NCI-H1417 (cell line): Measurements from ENCODE around the gene DGLUCY.
A peak's percentile ranks its signal among the peaks of the same experiment; 100 is the strongest.
"Not testable (repeated sequence)": the region's sequence is repeated elsewhere in the genome, so short reads cannot be mapped to it uniquely, and the experiment has no call there.

Experiments
- DNase-seq, 3 experiments: peaks; one replicate each; lab custom pipeline; 2025; lab: John Stamatoyannopoulos, UW

Gene DGLUCY

DNA sequence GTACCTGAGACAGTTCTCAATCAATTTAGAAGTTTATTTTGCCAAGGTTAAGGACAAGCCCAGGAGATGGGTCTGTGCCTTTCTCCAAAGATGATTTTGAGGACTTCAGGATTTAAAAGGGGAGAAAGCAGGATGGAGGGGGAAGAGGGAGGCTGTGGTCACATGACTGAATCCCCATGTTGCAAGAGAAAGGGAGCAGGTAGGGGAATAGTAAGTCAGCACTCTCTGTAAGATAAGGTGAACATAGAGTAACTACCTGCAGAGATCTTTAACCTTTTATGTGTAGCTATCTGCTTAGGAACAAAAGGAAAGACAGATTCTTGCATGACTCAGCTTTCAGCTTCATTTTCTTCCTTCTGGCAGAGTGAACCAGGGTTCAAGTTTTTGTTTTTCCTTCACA lies 25.9 kb downstream of the DGLUCY start:
- no peak for DNase-seq

- DNase-seq = peak; percentile 19 to 59 (median 22)
These were observed 26.8 kb downstream of the DGLUCY start for GRCh38 chr14:91140672-91141071.

- no peak for DNase-seq
These were observed 28.4 kb downstream of the DGLUCY start for GRCh38 chr14:91142214-91142668.

DNA sequence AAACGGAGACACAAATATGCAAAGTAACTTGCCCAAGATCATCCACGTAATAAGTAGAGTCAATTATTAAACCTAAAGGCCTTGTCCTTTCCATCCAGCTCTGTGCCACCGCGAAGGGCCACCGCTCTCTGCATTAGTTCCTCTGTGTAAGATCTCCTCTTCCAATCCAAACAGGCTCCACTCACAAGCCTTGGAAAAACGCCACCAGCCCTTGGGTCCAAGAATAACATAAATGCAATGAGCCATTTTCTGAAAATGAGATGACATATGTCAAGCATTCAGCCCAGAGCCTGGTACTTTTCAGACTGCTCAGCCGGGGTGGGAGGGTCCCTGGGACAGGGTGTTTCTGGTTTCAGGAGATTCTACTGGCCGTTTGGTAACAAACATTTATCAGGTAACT lies 30.0 kb downstream of the DGLUCY start:
- DNase-seq = no peak

DNA sequence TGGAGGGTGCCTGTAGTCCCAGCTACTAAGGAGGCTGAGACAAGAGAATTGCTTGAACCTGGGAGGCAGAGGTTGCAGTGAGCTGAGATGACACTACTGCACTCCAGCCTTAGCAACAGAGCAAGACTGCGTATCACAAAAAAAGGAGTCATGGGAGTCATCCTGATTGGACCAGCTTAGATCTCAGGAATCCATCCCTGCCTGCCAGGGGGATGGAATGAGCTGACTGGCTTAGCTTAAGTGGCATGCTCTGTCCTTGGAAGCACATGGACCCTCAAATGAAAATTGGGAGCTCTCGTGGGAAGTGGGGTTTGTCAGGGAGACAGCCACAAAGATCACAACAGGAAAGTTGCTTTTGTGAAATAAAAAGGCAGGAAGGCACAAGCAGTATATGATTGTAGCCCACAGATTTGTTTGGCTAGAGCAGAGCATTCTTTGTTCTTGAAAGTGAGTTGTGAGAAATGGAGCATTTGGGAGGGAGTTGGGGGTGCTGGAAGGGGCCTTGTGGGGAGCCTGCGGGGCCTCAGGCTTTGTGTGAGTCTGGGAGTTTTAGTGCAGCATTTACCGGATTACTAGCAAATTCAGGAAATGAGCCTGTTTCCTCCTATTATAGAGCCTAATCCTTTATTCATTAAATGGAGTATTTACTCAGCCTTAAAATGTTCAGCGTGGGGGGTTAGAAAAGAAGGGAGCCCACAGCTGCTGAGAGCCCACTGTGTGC lies 30.7 kb downstream of the DGLUCY start:
- no peak for DNase-seq

GRCh38 chr14:91145391-91146160 lies 31.7 kb downstream of the DGLUCY start:
- no peak for DNase-seq

DNA sequence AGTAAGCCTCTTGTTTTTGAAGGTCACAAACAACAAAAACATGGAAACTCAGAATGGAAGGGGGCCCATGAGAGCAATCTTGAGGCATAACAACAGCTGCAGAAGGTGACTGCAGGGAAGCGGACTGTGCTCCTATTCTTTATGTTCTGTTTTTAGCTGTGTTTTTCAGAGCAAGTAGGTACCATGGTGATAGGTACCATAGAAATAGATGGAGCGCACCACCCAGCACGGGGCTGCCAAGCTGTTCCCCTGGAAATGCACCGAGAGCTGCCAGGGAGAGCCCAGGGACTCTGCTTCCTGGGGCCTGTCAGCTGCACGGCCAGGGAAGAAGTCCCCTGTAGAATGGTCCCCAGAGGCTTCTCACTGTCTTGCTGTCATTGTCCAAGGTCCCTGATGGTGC lies 32.8 kb downstream of the DGLUCY start:
- no peak for DNase-seq

GRCh38 chr14:91149462-91149861 lies 35.6 kb downstream of the DGLUCY start:
- DNase-seq = no peak

- DNase-seq = no peak
These were observed 38.6 kb downstream of the DGLUCY start for GRCh38 chr14:91152499-91152898.

DNA sequence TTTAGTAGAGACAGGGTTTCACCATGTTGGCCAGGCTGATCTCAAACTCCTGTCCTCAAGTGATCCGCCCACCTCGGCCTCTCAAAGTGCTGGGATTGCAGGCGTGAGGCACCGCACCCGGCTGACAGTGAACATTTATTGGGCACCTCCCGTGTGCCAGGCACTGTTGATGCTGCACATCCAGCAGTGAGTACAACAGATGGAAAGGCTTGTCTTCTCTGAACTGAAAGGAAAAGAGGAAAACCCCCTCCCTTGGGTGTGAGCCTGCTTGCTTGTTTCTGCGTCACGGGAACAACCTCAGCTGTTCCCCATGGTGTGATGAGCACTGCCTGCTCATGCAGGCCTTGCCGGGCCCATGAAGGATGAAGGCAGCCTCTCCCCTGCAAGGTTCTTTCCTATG lies 39.5 kb downstream of the DGLUCY start:
- no peak for DNase-seq

DNA sequence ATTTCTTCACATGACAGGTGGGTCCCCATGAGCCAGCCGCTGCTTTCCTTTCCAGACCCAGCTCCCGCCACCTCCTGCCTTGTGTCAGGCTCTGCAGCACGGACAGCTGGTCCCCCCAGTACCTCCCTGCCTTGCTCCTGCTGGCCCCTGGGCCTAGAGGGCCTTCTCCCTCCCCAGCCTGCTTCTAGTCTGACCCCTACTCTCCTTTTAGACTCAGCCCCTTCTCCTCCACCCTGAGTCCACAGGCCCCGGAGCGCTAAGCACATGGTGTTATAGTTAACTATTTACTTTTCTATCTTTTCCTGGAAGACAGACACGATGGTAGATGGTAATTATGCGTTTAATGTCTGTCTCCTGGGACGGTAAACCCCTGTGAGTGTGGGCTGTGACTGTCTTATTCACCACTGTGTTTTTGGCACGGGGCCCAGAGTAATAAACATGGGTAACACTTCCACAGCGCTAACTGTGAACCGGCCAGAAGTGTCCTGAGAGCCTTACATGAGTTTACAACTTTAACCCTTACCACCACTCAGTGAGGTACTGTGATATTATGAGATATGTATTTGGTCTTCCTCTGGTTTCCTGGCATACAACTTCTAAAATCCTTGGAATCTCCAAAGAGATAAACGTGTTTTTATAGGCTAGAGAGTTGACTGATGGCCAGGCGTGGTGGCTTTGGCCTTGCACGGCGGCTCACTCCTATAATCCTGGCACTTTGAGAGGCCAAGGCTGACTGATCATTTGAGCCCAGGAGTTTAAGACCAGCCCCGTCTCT lies 41.2 kb downstream of the DGLUCY start:
- DNase-seq = peak; percentile 88 to 98 (median 98)

DNA sequence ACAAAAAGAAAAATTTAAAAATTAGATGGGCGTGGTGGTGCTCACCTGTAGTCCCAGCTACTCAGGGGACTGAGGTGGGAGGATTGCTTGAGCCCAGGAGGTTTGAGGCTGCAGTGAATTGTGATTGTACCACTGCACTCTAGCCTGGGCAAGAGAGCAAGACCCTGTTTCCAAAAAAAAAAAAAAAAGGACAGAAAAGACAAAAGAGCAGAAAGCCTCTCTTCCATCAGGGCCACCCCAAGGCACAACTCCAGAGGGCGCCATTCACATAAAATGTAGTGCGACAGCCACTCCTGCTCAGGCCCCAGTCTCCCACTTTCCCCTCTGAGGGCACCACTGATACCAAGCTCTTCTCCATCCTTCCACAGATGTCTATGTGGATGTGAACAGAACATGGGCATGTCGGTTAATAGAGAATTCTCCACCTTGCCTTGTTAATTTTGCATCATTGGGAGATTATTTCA lies 41.8 kb downstream of the DGLUCY start:
- DNase-seq = peak in 1 of 3 experiments; percentile 44

DNA sequence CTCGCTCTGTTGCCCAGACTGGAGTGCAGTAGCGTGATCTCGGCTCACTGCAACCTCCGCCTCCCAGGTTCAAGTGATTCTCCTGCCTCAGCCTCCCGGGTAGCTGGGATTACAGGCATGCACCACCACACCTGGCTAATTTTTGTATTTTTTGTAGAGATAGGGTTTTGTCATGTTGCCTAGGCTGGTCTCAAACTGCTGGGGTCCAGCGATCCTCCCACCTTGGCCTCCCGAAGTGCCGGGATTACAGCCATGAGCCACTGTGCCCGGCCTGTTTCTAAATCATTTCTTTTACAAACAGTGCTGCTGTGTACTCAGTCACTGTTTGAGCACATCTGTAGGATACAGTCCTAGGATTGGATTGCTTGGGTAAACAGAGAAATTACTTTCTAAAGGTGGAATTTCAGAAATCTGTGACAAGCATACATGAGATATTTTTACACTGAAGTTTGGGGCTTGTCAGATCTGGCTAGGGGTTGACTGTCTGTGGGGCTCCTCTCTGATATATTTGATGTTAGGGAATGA lies 42.3 kb downstream of the DGLUCY start:
- not testable (repeated sequence) for DNase-seq

- DNase-seq = not testable (repeated sequence)
These were observed 43.0 kb downstream of the DGLUCY start for GRCh38 chr14:91156877-91157276.

DNA sequence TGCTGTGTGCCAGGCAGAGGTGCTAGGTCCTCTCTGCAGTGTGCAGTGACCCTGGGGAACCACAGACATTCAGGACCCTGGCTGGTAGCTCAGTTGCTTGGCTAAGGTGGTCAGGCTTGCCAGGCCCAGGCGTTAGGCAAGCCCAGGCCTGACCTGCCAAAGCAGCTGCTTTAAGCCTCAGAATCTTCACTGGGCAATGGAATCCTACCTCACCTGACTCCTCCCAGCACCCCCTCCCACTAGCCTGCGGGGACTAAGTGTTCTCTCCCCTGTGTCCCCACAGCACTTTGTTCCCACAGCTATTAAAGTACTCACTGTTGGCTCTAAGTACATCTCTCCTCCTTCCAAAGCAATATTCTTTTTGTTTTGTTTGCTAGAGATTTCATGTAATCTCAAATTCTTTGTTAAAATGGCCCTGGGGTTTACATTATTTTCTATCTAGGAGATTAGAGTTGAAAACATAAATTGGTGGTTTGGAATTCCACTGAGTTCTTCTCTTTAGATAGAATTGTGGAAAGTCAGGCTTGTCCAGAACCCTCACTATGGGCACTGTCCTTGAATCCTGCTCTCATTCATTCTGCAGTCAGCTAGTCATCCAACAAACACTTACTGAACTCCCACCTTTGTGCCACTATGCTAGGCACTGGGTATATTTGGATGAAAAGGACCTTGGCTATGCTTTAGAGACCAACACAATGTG lies 44.4 kb downstream of the DGLUCY start:
- DNase-seq = peak; percentile 20 to 45 (median 38)

DNA sequence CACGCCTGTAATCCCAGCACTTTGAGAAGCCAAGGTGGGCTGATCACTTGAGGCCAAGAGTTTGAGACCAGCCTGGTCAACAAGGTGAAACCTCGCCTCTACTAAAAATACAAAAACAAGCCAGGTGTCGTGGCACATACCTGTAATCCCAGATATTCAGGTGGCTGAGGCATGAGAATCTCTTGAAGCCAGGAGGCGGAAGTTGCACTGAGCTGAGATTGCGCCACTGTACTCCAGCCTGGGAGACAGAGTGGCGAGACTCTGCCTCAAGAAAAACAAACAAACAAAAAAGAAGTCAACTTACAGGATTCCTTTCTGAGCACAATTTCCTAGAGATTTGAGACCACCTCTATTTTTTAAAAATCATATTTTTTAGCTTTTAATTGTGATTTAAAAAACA lies 45.3 kb downstream of the DGLUCY start:
- DNase-seq = no peak

DNA sequence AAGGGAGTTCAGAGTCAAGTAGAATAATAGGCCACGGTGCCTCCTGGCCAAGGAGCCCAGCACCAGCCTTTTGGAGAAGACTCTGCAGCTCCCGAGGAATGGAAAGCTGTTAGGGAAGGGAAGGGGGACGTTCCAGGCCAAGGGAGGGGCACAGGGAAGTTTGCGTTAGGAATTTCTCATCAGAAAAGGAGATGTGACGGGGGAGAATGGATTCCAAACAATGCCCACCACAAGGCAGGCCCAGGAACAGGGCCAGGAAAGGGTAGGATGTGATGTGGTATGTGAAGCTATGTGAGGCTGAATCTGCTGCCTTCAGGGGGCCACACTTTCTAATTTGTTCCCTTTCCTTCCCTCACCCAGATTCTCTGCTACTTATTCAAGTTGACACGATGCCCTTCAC lies 46.0 kb downstream of the DGLUCY start:
- DNase-seq = no peak

GRCh38 chr14:91163316-91163715 lies 49.4 kb downstream of the DGLUCY start:
- DNase-seq = no peak

DNA sequence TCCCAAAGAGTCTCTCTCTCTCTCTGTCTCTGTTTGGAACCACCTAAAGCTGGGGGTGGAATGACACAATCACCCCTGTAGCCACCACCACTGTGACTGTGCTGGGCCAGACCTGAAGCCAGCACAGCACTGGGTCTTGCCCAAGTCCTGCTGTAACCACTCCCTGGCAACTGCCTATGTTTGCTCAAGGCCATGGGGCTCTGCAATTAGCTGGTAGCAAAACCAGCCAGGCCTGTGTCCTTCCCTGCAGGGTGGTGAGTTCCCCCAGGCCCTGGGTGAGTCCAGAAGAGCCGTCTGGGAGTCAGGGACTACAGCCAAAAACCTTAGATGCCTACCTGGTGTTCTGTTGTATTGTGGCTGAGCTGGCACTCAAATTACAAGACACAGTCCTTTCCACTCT lies 50.8 kb downstream of the DGLUCY start:
- peak in 2 of 3 experiments; percentile 24 to 69 for DNase-seq

- no peak for DNase-seq
These were observed 53.5 kb downstream of the DGLUCY start for GRCh38 chr14:91167380-91167770.

DNA sequence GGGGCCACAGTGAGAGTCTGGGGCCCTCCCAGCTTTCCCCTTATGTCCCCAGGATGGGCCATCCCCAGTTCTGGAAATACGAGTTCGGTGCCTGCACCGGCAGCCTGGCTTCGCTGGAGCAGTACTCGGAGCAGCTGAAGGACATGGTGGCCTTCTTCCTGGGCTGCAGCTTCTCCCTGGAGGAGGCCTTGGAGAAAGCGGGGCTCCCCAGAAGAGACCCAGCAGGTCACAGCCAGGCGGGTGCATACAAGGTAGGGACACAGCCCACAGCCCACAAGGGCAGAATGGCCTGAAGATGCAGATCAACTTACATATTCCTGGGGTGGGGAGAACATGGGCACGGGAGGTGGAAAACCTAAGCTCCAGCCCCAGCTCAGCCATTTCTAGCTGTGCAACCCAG lies 56.1 kb downstream of the DGLUCY start:
- no peak for DNase-seq
